HepG2 (cell line): ENCODE results near the gene ANKRD49. TPM values are rescaled to one million over a fixed set of nuclear protein-coding genes. Genes with fewer than 3 reads are reported as not detected.

Experiments used
- DZIP1 ChIP-seq: sonication (generic); formaldehyde crosslinking; IDR thresholded peaks from 2 replicates; pipeline ENCODE4 v1.5.0; 2020; ENCODE audit warnings: mild to moderate bottlenecking, missing genetic modification reagents
- EED ChIP-seq: sonication (generic); formaldehyde crosslinking; IDR thresholded peaks from 2 replicates; pipeline ENCODE4 v1.5.0; 2020; ENCODE audit warnings: mild to moderate bottlenecking, missing genetic modification reagents
- ELF4 ChIP-seq: sonication (generic); formaldehyde crosslinking; IDR thresholded peaks from 2 replicates; pipeline ENCODE4 v1.5.0; 2020; ENCODE audit warnings: missing genetic modification reagents, mild to moderate bottlenecking, moderate library complexity, borderline replicate concordance
- GFI1 ChIP-seq: sonication (generic); formaldehyde crosslinking; IDR thresholded peaks from 2 replicates; pipeline ENCODE4 v1.5.0; 2020; ENCODE audit warnings: missing genetic modification reagents, mild to moderate bottlenecking, borderline replicate concordance
- GTF3A ChIP-seq: sonication (generic); formaldehyde crosslinking; conservative IDR thresholded peaks from 2 replicates; pipeline ENCODE4 v1.4.0; 2020; ENCODE audit warnings: mild to moderate bottlenecking, missing genetic modification reagents
- HOXA7 ChIP-seq: sonication (generic); formaldehyde crosslinking; IDR thresholded peaks from 2 replicates; pipeline ENCODE4 v1.8.1; 2022; ENCODE audit warnings: mild to moderate bottlenecking, missing genetic modification reagents, moderate library complexity
- ISL2 ChIP-seq: sonication (generic); formaldehyde crosslinking; IDR thresholded peaks from 2 replicates; pipeline ENCODE4 v1.5.0; 2020; ENCODE audit warnings: missing genetic modification reagents
- ZNF484 ChIP-seq: sonication (generic); formaldehyde crosslinking; IDR thresholded peaks from 2 replicates; pipeline ENCODE4 v1.5.1; 2020; ENCODE audit warnings: mild to moderate bottlenecking, low read depth, missing genetic modification reagents, borderline replicate concordance
- ZNF503 ChIP-seq: sonication (generic); formaldehyde crosslinking; IDR thresholded peaks from 2 replicates; pipeline ENCODE4 v1.4.0; 2020; ENCODE audit warnings: missing genetic modification reagents
- ZNF564 ChIP-seq: sonication (generic); formaldehyde crosslinking; IDR thresholded peaks from 2 replicates; pipeline ENCODE4 v1.8.1; 2023; ENCODE audit warnings: mild to moderate bottlenecking, missing genetic modification reagents
- ZNF850 ChIP-seq: sonication (generic); formaldehyde crosslinking; conservative IDR thresholded peaks from 2 replicates; pipeline ENCODE4 v1.9.0; 2021; ENCODE audit warnings: mild to moderate bottlenecking, missing genetic modification reagents
- polyA plus RNA-seq, 8 experiments: library from polyadenylated mRNA; depleted of rRNA in 3 of 8; stranded (reverse) in 7 of 8; unstranded in 1 of 8; fragments of >200 nt; fragmentation: Illumina TruSeq in 4 of 8; extraction: Trizol in 4 of 8; gene quantifications; 2 replicates each; pipeline versions ENCODE4 v1.2.1 to v1.2.3, GENCODE V29; 2011 to 2016; ENCODE audit warnings: low read depth in 4 of 8, missing spikeins in 1 of 8, mixed read lengths in 1 of 8; ENCODE audit not compliant: insufficient read depth in 1 of 8
- total RNA-seq, 5 experiments: library from RNA; depleted of rRNA; stranded (reverse); fragments of >200 nt; fragmentation: Illumina TruSeq; extraction: Trizol; gene quantifications; 2 replicates each; pipeline ENCODE4 v1.2.3, GENCODE V29; 2016; ENCODE audit warnings: low read depth in 1 of 5
- TF ChIP-seq, protein P1 (sequence below): sonication (generic); formaldehyde crosslinking; IDR thresholded peaks from 2 replicates; pipeline ENCODE4 v1.5.0; 2020; ENCODE audit warnings: mild to moderate bottlenecking, missing genetic modification reagents
- TF ChIP-seq, protein P2 (sequence below): sonication (generic); formaldehyde crosslinking; IDR thresholded peaks from 2 replicates; pipeline ENCODE4 v1.4.0; 2020; ENCODE audit warnings: mild to moderate bottlenecking, low read depth, missing genetic modification reagents
- TF ChIP-seq, protein P3 (sequence below): sonication (generic); formaldehyde crosslinking; IDR thresholded peaks from 2 replicates; pipeline ENCODE4 v1.4.0; 2020; ENCODE audit warnings: missing genetic modification reagents
- TF ChIP-seq, protein P4 (sequence below): sonication (generic); formaldehyde crosslinking; IDR thresholded peaks from 2 replicates; pipeline ENCODE4 v1.9.0; 2021; ENCODE audit warnings: missing genetic modification reagents, borderline replicate concordance

Gene ANKRD49
- total and polyA plus RNA-seq, 2 of the 13 experiments (the other 11 are each of a cell fraction or from before 2014, with no cell fraction given), result 14.2 to 14.3 TPM

GRCh38 chr11:94543695-94544645, 50.2 kb downstream of the ANKRD49 start, which contains the start of gene FUT4 (continued):
- TF ChIP-seq ZNF503 (CRISPR knock-in tag) (no peak), DZIP1 (CRISPR knock-in tag) (peak; percentile 48; the same call in 1 of the 2 replicates), ZNF564 (CRISPR knock-in tag) (no peak), GTF3A (no peak), ELF4 (CRISPR knock-in tag) (no peak), ISL2 (no peak), ZNF850 (CRISPR knock-in tag) (no peak), GFI1 (CRISPR knock-in tag) (no peak), HOXA7 (CRISPR knock-in tag) (no peak), ZNF484 (CRISPR knock-in tag) (no peak), EED (no peak)
- TF ChIP-seq, protein P1, sequence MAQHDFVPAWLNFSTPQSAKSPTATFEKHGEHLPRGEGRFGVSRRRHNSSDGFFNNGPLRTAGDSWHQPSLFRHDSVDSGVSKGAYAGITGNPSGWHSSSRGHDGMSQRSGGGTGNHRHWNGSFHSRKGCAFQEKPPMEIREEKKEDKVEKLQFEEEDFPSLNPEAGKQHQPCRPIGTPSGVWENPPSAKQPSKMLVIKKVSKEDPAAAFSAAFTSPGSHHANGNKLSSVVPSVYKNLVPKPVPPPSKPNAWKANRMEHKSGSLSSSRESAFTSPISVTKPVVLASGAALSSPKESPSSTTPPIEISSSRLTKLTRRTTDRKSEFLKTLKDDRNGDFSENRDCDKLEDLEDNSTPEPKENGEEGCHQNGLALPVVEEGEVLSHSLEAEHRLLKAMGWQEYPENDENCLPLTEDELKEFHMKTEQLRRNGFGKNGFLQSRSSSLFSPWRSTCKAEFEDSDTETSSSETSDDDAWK (CRISPR knock-in tag), result no peak
- TF ChIP-seq, protein P2, sequence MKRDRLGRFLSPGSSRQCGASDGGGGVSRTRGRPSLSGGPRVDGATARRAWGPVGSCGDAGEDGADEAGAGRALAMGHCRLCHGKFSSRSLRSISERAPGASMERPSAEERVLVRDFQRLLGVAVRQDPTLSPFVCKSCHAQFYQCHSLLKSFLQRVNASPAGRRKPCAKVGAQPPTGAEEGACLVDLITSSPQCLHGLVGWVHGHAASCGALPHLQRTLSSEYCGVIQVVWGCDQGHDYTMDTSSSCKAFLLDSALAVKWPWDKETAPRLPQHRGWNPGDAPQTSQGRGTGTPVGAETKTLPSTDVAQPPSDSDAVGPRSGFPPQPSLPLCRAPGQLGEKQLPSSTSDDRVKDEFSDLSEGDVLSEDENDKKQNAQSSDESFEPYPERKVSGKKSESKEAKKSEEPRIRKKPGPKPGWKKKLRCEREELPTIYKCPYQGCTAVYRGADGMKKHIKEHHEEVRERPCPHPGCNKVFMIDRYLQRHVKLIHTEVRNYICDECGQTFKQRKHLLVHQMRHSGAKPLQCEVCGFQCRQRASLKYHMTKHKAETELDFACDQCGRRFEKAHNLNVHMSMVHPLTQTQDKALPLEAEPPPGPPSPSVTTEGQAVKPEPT, result no peak
- TF ChIP-seq, protein P3, sequence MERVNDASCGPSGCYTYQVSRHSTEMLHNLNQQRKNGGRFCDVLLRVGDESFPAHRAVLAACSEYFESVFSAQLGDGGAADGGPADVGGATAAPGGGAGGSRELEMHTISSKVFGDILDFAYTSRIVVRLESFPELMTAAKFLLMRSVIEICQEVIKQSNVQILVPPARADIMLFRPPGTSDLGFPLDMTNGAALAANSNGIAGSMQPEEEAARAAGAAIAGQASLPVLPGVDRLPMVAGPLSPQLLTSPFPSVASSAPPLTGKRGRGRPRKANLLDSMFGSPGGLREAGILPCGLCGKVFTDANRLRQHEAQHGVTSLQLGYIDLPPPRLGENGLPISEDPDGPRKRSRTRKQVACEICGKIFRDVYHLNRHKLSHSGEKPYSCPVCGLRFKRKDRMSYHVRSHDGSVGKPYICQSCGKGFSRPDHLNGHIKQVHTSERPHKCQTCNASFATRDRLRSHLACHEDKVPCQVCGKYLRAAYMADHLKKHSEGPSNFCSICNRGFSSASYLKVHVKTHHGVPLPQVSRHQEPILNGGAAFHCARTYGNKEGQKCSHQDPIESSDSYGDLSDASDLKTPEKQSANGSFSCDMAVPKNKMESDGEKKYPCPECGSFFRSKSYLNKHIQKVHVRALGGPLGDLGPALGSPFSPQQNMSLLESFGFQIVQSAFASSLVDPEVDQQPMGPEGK (CRISPR knock-in tag), result no peak
- TF ChIP-seq, protein P4, sequence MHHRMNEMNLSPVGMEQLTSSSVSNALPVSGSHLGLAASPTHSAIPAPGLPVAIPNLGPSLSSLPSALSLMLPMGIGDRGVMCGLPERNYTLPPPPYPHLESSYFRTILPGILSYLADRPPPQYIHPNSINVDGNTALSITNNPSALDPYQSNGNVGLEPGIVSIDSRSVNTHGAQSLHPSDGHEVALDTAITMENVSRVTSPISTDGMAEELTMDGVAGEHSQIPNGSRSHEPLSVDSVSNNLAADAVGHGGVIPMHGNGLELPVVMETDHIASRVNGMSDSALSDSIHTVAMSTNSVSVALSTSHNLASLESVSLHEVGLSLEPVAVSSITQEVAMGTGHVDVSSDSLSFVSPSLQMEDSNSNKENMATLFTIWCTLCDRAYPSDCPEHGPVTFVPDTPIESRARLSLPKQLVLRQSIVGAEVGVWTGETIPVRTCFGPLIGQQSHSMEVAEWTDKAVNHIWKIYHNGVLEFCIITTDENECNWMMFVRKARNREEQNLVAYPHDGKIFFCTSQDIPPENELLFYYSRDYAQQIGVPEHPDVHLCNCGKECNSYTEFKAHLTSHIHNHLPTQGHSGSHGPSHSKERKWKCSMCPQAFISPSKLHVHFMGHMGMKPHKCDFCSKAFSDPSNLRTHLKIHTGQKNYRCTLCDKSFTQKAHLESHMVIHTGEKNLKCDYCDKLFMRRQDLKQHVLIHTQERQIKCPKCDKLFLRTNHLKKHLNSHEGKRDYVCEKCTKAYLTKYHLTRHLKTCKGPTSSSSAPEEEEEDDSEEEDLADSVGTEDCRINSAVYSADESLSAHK (CRISPR knock-in tag), result no peak
